22Rv1 (cell line): ENCODE data around the gene ZDHHC11B.
"Not testable (repeated sequence)": the region's sequence is repeated elsewhere in the genome, so short reads cannot be mapped to it uniquely, and the experiment has no call there.

ENCODE experiments used
- H3K27ac ChIP-seq: fragments of 450-650 bp; 2 replicates; pipeline ENCODE4 v1.5.1; 2017
- ZFX ChIP-seq: fragments of 450-650 bp; IDR thresholded peaks from 2 replicates; pipeline ENCODE4 v1.6.1; 2017; ENCODE audit warnings: antibody characterized with exemption, borderline replicate concordance
- TF ChIP-seq, protein P1 (sequence below): fragments of 450-650 bp; IDR thresholded peaks from 2 replicates; pipeline ENCODE4 v1.5.1; 2017; ENCODE audit warnings: mild to moderate bottlenecking

ZDHHC11B gene

DNA sequence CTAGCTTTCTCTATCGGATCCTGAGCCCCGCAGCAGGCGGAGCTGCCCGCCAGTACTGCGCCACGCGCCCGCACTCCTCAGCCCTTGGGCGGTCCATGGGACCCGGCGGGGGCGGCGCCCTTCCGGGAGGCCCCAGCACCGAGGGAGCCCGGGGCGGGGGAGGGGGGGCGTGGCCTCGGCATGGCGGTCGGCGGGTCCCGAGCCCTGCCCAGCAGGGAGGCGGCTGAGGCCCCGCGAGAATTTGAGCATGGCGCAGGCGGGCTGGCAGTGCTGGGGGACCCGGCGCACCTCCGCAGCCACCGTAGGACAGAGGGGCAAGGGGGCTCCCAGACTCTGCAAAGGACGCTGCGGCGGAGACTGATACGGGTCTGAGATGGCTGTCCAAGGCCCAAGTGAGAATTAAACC is 6.8 kb downstream of the ZDHHC11B start:
- peak overlapping the region; percentile 88 for H3K27ac ChIP-seq
- TF ChIP-seq ZFX: no peak
- TF ChIP-seq, protein P1, sequence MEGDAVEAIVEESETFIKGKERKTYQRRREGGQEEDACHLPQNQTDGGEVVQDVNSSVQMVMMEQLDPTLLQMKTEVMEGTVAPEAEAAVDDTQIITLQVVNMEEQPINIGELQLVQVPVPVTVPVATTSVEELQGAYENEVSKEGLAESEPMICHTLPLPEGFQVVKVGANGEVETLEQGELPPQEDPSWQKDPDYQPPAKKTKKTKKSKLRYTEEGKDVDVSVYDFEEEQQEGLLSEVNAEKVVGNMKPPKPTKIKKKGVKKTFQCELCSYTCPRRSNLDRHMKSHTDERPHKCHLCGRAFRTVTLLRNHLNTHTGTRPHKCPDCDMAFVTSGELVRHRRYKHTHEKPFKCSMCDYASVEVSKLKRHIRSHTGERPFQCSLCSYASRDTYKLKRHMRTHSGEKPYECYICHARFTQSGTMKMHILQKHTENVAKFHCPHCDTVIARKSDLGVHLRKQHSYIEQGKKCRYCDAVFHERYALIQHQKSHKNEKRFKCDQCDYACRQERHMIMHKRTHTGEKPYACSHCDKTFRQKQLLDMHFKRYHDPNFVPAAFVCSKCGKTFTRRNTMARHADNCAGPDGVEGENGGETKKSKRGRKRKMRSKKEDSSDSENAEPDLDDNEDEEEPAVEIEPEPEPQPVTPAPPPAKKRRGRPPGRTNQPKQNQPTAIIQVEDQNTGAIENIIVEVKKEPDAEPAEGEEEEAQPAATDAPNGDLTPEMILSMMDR: no peak

DNA sequence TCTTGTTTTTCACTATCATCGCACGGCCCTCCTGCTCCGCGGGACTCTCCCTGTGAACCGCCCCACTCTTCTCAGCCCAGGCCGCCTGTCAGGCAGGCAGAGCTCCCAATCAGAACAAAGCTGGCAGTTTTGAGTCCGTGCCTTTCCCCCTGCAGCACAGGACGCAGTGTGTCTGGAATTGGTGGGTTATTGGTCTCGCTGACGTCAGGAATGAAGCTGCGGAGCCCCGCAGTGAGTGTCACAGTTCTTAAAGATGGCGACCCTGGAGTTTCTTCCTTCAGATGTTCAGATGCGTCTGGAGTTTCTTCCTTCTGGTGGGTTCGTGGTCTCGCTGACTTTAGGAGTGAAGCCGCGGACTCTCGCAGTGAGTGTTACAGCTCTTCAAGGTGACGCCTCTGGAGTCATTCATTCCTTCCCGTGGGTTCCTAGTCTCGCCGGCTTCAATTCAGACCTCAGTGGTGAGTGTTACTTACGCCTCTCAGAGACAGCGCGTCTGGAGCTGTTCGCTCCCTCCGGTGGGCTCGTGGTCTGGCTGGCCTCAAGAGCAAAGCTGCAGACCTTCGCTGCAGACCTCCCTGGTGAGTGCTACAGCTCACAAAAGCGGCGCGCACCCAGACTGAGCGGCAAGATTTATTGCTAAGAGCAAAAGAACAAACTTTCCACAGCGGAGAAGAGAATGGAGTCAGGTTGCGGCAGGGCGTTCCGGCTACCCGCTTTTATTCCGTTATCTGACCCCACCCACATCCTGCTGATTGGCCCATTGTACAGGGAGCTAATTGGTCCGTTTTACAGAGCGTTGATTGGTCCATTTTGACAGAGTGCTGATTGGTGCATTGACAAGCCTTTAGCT is 7.4 kb downstream of the ZDHHC11B start:
- peak overlapping the region; percentile 88 for H3K27ac ChIP-seq
- TF ChIP-seq, protein P1: no peak
- no peak for TF ChIP-seq ZFX

DNA sequence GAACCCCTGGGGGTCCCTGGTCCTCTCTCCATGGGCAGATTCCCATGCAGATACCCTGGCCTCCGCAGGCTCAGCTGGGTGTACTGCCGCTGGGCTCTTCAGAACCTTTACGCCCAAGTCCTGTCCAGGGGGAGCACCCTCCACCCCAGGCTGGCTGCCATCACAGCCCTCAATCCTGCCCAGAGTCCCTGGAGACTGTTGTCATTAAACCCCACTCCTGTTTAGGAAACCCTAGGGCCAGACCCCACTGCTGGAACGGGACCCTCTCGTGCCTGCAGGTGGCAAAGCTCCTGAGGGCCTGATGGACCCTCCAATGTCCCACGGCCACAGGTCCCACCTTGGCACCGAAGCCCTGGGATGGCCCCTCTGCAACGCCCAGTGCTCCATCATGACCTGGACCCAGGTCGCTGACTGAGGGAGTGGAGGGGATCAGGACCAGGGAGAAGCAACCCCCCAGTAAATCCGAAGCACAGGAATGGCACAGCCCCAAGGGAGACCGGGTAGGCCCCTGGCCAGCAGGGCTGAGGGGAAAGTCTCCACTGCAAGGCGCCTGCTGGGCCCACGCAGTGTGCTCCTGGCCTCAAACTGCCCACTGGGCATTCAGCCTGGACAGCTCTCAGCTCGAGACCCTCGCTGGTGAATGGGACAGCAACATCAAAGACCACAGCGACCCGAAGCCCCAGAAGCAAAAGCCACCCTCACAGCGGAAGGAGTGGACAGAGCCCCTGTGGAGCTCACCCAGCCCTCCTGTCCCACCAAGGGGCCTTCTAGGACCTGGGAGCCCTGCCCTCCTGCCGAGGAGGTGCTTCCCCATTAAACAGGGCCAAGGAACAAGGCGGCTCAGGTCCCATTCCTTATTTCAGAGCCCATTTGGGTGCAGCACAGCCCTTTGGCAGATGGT is 8.3 kb downstream of the ZDHHC11B start:
- H3K27ac ChIP-seq: peak overlapping the region; percentile 88
- TF ChIP-seq ZFX: no peak
- TF ChIP-seq, protein P1: no peak

DNA sequence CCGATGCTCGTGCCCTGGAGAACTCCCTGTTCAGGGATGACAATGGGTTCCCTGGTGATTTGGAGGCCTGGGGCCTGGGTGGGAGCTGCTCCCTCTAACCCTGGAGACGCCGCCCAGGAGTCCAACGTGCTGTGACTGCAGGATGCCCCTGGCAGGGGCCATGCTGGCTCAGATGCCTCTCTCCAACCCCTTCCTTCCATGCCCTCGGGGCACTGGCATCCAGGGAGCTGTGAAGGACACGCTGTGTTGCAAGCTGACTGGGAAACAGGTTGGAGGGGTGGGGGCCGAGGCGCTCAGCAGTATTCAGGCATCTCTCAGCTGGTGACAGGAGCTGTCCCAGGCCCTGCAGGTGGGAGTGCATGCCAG is 9.0 kb downstream of the ZDHHC11B start:
- not testable (repeated sequence) for H3K27ac ChIP-seq

DNA sequence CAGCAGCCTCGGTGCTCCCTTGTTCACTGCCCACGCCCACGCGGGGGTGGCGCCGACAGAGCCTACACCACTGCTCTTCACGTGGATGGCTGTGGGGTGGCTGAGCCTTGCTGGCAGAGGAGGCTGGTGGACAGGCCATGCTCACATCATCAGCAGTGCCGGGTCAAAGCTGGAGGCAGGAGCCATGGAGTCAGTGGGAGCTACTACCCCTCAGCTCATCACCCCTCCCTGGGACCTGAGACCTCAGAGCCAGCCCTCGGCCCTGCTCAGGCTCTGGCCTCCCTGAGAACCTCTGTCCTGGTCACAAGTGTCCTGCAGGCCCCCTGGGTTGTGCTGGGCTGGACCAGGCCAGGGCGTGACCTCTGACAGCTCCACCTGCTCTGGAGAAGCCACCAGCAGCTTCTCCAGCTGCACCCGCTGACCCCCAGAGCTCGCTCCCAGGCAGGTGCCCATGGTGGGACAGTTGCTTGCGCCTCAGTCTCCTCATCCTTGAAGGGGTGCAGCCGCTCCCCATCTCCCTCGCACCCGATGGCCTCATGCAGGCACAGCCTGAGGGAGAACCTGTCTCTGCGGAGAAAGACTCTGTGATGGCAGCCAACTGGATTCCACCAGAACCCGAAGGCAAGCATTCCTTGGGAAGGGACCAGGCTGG is 9.5 kb downstream of the ZDHHC11B start:
- not testable (repeated sequence) for H3K27ac ChIP-seq

DNA sequence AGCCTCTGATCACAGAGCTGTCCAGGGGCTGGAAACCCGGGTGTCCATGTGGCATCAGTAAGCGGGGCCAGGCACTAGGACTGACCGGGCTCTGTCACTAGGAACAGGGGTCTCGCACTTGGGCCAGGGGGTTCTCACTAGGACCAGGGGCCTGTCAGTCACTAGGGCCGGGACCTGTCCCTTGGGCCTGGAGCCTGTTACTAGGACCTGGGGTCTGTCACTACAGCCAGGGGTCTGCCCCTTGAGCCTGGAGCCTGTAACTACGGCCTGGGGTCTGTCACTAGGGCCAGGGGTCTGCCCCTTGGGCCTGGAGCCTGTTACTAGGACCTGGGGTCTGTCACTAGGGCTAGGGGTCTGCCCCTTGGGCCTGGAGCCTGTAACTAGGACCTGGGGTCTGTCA is 10.2 kb downstream of the ZDHHC11B start:
- not testable (repeated sequence) for H3K27ac ChIP-seq

DNA sequence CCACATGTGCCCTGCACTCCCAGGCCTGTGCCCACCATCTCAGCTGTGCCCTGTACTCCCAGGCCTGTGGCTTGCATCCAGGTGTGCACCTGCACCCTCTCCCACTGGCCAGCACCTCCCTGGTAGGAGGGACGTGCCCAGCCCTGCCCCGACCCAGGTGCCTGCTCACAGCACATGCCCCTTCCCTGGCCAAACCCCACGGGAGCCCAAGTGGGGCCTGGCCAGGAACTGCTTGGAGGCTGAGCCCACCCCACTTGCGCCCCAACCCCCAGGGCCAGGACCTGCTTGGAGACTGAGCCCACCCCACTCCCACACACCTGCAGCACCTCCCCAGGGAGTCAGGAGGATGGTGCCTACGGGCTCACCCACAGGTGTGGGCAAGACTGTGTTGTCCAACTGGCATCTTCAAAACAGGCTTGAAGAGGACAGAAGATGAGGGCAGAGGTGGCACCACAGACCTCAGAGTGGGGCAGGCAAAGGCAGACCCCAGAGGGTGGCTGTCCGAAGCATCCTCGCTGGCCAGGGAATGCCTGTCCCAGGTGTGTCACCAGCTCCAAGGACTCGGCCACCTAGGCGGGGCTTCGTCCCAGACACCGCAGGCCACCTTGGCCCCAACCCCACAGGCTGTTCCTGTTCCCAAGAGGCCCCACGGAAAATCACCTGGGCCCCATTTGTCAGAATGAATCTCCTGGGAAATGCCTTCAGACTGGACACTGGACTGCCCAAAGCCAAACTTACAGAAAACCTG is 10.8 kb downstream of the ZDHHC11B start:
- H3K27ac ChIP-seq: no peak overlapping the region
- TF ChIP-seq ZFX: no peak
- TF ChIP-seq, protein P1: no peak

DNA sequence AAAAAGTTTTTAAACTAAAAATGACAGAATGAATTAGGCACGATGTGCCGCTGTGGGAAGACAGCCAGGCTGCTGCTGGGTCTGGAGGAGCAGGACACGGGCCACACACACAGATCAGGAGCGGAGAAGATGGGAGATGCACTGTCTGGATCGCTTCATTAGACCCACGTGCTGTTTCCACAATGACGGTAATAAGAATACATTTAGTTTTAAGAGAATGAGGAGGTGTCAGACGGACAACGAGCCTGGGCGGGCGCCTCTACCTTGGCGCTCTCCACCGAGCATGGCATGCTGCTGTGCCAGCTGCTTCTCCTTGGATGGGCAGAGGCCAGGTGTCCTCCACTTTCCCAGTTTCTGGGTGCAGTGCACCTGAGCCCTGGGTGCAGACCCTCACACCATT is 11.6 kb downstream of the ZDHHC11B start:
- H3K27ac ChIP-seq: not testable (repeated sequence)

DNA sequence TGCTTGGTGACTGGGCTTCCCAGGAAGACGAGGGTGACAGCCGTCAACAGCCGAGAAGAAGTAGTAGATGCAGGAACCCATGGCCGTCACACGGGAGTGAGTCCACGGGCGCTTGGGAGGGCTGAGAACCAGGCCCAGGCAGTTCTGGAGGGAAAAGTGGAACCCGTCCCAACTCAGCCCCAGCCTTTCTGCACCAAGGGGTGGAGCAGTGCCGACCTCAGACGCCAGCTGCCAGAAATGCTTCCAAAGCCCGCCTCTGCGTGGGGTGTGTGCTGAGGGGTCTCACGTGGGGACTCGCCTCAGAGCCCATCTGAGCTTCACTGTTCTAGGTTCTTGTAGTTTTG is 12.0 kb downstream of the ZDHHC11B start:
- not testable (repeated sequence) for H3K27ac ChIP-seq

DNA sequence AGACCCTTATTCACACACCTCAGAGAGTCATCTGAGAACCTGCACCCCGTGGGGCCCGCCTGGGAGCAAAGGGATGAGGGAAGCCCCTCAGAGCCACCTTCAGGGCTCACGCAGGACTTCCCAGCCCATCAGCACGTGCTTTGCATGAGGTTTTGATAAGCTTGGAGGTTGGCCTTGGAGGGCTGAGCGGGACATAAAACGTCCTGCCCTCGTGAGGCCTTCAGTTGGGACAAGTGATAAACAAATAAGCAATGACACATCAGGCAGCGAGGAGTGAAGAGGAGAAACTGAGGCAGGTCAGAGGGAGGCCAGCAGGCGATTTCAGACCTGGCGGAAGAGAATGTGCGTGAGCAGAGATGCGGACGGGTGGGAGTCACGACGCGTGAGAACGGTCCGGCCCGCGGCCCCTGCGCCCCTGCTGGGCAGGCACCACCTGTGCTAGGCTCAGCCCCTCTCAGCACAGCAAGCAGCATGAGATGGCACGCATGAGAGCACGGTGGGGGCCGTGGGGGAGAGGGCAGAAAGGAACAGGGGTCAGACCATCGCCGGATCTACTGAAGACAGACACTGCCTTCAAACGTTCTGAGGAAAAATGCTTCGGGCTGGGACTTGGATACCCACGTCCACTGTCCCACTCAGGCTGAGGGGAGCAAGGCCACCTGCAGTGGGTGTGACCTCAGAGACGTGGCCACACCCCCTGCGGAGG is 12.5 kb downstream of the ZDHHC11B start:
- not testable (repeated sequence) for H3K27ac ChIP-seq

DNA sequence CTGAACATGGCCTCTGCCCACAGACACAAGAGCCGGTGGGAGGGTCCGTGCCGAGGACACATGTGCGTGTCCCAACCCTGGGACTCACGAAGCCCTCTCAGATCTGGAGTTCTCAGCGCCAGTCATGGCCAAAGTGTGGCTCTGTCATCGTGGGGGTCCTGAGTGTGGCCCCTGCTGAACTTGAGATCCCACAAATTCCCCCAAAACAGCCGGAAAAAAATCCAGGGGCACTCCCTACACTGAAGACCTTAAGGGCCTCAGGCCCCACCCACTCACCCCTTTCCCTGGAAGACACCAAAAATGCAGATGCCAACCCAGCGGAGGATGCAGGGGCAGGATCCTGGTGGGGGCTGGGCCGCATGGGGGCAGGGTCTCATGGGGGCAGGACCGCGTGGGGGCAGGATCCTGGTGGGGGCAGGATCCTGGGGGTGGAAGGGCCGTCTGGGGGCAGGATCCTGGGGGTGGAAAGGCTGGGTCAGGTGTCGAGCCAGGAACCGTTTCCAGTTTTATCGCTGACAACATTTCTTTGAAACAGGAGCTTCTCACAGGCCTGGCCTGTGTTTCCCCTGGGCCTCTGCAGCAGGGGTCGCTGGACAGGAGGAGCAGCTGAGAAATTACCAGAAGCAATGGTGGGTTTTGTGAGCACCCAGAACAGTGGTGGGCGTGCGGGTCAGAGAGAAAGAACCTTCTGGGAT is 13.3 kb downstream of the ZDHHC11B start:
- H3K27ac ChIP-seq: not testable (repeated sequence)

DNA sequence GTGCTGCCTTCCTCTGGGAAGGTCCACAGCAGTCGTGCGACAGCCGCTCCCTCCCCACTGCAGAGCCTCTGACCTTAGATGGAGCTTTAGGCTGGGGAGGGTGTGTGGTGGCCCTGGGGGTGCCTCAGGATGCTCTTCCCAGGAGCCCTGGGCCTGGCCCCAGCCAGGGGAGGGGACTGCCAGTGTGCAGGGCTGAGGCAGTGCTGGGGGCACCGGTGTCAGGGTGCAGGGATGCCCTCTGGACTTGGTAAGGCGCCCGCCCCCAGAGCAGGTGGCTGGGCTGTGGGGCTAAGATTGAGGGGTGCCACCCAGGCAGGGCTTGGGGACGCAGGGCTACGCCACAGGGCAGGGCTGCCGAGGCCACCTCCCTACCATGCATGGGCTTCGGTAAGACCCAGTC is 13.9 kb downstream of the ZDHHC11B start:
- not testable (repeated sequence) for H3K27ac ChIP-seq

DNA sequence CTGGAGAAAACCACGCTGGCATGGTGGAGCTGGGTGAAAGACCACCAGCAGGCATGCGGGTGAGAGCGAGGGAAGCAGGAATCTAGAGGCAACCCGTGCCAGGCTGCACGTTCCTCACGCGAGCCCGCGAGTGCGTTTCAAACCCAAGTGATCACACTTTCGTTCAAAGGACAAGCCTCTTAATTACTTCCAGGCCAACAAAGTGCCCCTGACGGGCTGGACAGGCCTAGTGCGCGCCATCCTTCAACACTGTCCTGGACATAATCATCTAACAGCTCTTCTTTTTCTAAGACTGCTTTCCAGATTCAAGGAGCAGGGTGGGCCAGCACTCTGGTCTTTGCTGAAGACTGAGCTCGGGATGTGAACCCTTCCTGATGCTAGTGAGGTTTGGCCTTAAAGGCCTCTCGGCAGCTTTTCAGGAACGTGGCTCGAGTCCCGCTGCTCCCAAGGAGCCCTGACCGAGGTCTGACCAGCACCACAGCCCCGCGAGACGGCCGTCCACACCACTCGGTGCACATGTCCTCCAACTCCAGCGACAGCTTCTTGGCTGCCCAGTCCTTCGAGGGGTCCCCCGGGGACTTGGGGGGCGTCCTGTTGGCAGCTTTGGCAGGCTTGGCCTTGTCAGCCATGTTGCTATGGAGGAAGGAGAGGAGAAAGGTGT is 14.9 kb downstream of the ZDHHC11B start:
- H3K27ac ChIP-seq: not testable (repeated sequence)
